Fibroblast of lung (primary cell): Measurements from ENCODE around the gene TNNT3.

Source experiments
- CTCF ChIP-seq, 2 donors: IDR thresholded peaks in 1 of 2; conservative IDR thresholded peaks in 1 of 2; 1 replicate in 1 of 2; 2 replicates in 1 of 2; pipeline ENCODE4 v1.5.1; 2011 to 2012; ENCODE audit warnings: low read length in 2 of 2, control low read depth in 1 of 2, inconsistent platforms in 1 of 2, low read depth in 1 of 2, mild to moderate bottlenecking in 1 of 2
- EZH2 ChIP-seq: IDR thresholded peaks from 2 replicates; pipeline ENCODE4 v1.5.1; 2012; ENCODE audit warnings: low read length, control low read depth, mild to moderate bottlenecking; ENCODE audit errors: missing control alignments

- TF ChIP-seq CTCF (conservative IDR thresholded peaks at IDR 0.05 in 1 of 2, IDR thresholded peaks at IDR 0.05 in 1 of 2; ENCODE audit: low read depth in 1 of 2, low read length in 2 of 2) (no peak), EZH2 (no peak)
Measured at GRCh38 chr11:1896468-1896867, 23.0 kb upstream of the TNNT3 start.
